Measurements from ENCODE around the gene PRICKLE3.

- TF ChIP-seq CTCF (IDR thresholded peaks at IDR 0.05), result no peak
- TF ChIP-seq ZFX (IDR thresholded peaks at IDR 0.05; ENCODE audit: borderline replicate concordance), result no peak
These were observed 12.6 kb upstream of the PRICKLE3 start for GRCh38 chrX:49198540-49199314.
